H9 (cell line): ENCODE measurements around the gene S1PR4. TPM values are rescaled to one million over a fixed set of nuclear protein-coding genes. Genes with fewer than 3 reads are reported as not detected.

Experiments
- DNase-seq: peaks from one replicate; pipeline ENCODE4 v3.0.0-alpha.2; 2017
- H2AFZ ChIP-seq: one replicate; pipeline ENCODE4 v1.6.1; 2013; ENCODE audit warnings: mild to moderate bottlenecking, low read length, control low read depth, moderate library complexity
- H2AK5ac ChIP-seq: 2 replicates; pipeline ENCODE4 v1.6.1; 2013; ENCODE audit warnings: low read length, control low read depth, mixed read lengths; ENCODE audit not compliant: insufficient read length
- H2BK120ac ChIP-seq: one replicate; pipeline ENCODE4 v1.6.1; 2013; ENCODE audit warnings: low read depth, mild to moderate bottlenecking, low read length, control low read depth, inconsistent platforms; ENCODE audit not compliant: poor library complexity, severe bottlenecking
- H2BK12ac ChIP-seq: 2 replicates; pipeline ENCODE4 v1.6.1; 2013; ENCODE audit warnings: low read length, control low read depth, mixed read lengths, low read depth; ENCODE audit not compliant: insufficient read length
- H2BK15ac ChIP-seq: 2 replicates; pipeline ENCODE4 v1.6.1; 2013; ENCODE audit warnings: low read depth, low read length, control low read depth
- H2BK20ac ChIP-seq: one replicate; pipeline ENCODE4 v1.6.1; 2013; ENCODE audit warnings: low read depth, mild to moderate bottlenecking, low read length, control low read depth, inconsistent platforms; ENCODE audit not compliant: poor library complexity, severe bottlenecking
- H2BK5ac ChIP-seq: 2 replicates; pipeline ENCODE4 v1.6.1; 2013; ENCODE audit warnings: low read length, control low read depth, mixed read lengths; ENCODE audit not compliant: insufficient read length
- H3K14ac ChIP-seq: 2 replicates; pipeline ENCODE4 v1.6.1; 2013; ENCODE audit warnings: low read length, control low read depth; ENCODE audit not compliant: insufficient read depth
- H3K18ac ChIP-seq: 2 replicates; pipeline ENCODE4 v1.6.1; 2013; ENCODE audit warnings: low read depth, mild to moderate bottlenecking, mixed read lengths, low read length, control low read depth; ENCODE audit not compliant: insufficient read length
- H3K23ac ChIP-seq: 2 replicates; pipeline ENCODE4 v1.6.1; 2013; ENCODE audit warnings: low read length, control low read depth, mixed read lengths, low read depth; ENCODE audit not compliant: insufficient read length
- H3K23me2 ChIP-seq: 2 replicates; pipeline ENCODE4 v1.6.1; 2013; ENCODE audit warnings: low read depth, mild to moderate bottlenecking, mixed read lengths, low read length, control low read depth; ENCODE audit not compliant: insufficient read length, poor library complexity, severe bottlenecking
- H3K27ac ChIP-seq: 2 replicates; pipeline ENCODE4 v1.5.1; 2013; ENCODE audit warnings: low read length, control low read depth, mixed read lengths, low read depth; ENCODE audit not compliant: insufficient read length
- H3K27me3 ChIP-seq: 2 replicates; pipeline ENCODE4 v1.6.1; 2013; ENCODE audit warnings: low read length, control low read depth, inconsistent platforms; ENCODE audit not compliant: insufficient read depth
- H3K4ac ChIP-seq: 2 replicates; pipeline ENCODE4 v1.6.1; 2013; ENCODE audit warnings: low read depth, mild to moderate bottlenecking, control low read depth, inconsistent platforms, low read length, moderate library complexity
- H3K4me1 ChIP-seq: 2 replicates; pipeline ENCODE4 v1.6.1; 2013; ENCODE audit warnings: low read length, control low read depth, inconsistent platforms; ENCODE audit not compliant: insufficient read depth
- H3K4me2 ChIP-seq: 2 replicates; pipeline ENCODE4 v1.6.1; 2013; ENCODE audit warnings: low read length, control low read depth, mixed read lengths; ENCODE audit not compliant: insufficient read length, insufficient read depth
- H3K56ac ChIP-seq: 2 replicates; pipeline ENCODE4 v1.6.1; 2013; ENCODE audit warnings: low read depth, mild to moderate bottlenecking, mixed read lengths, low read length, control low read depth; ENCODE audit not compliant: insufficient read length
- H3K79me1 ChIP-seq: 2 replicates; pipeline ENCODE4 v1.6.1; 2013; ENCODE audit warnings: low read depth, mild to moderate bottlenecking, moderate library complexity, low read length, control low read depth, inconsistent platforms; ENCODE audit not compliant: insufficient read depth, poor library complexity, severe bottlenecking
- H3K79me2 ChIP-seq: 2 replicates; pipeline ENCODE4 v1.6.1; 2013; ENCODE audit warnings: low read length, control low read depth, inconsistent platforms; ENCODE audit not compliant: insufficient read depth
- H3K9ac ChIP-seq: 2 replicates; pipeline ENCODE4 v1.6.1; 2013; ENCODE audit warnings: low read length, control low read depth, mixed read lengths; ENCODE audit not compliant: insufficient read length; ENCODE audit errors: extremely low read depth
- H3K9me3 ChIP-seq: one replicate; pipeline ENCODE4 v1.6.1; 2013; ENCODE audit warnings: low read depth, low read length, inconsistent platforms; ENCODE audit not compliant: control insufficient read depth
- H3T11ph ChIP-seq: one replicate; pipeline ENCODE4 v1.6.1; 2013; ENCODE audit warnings: mild to moderate bottlenecking, low read length, control low read depth, inconsistent platforms
- H4K20me1 ChIP-seq: one replicate; pipeline ENCODE4 v1.6.1; 2013; ENCODE audit not compliant: control insufficient read depth, insufficient read length, insufficient read depth
- H4K5ac ChIP-seq: 2 replicates; pipeline ENCODE4 v1.6.1; 2013; ENCODE audit warnings: low read depth, mild to moderate bottlenecking, mixed read lengths, low read length, control low read depth; ENCODE audit not compliant: insufficient read length
- H4K8ac ChIP-seq: replicated peaks from 2 replicates; pipeline ENCODE4 v1.6.1; 2013; ENCODE audit warnings: low read length, control low read depth, mixed read lengths, low read depth; ENCODE audit not compliant: insufficient read length
- H4K91ac ChIP-seq: 2 replicates; pipeline ENCODE4 v1.6.1; 2013; ENCODE audit warnings: low read depth, mild to moderate bottlenecking, moderate library complexity, mixed read lengths, low read length, control low read depth; ENCODE audit not compliant: insufficient read length
- H3K27ac Mint-ChIP-seq, 3 experiments: 2 replicates in 2 of 3; 3 replicates in 1 of 3; pipeline ENCODE4 v1.8.0; 2020 to 2021; ENCODE audit warnings: mixed read lengths in 3 of 3, mild to moderate bottlenecking in 1 of 3, moderate library complexity in 1 of 3
- H3K27me3 Mint-ChIP-seq: 2 replicates; pipeline ENCODE4 v1.8.0; 2021; ENCODE audit warnings: low read depth, mild to moderate bottlenecking, moderate library complexity, mixed read lengths
- H3K36me3 Mint-ChIP-seq, 3 experiments: 2 replicates in 2 of 3; 3 replicates in 1 of 3; pipeline ENCODE4 v1.8.0; 2020 to 2021; ENCODE audit warnings: low read depth in 3 of 3, mixed read lengths in 3 of 3; ENCODE audit not compliant: insufficient read depth in 1 of 3
- H3K4me1 Mint-ChIP-seq, 2 experiments: 2 replicates each; pipeline ENCODE4 v1.8.0; 2020; ENCODE audit warnings: mixed read lengths in 2 of 2
- H3K4me3 Mint-ChIP-seq, 2 experiments: 2 replicates in 1 of 2; 3 replicates in 1 of 2; pipeline ENCODE4 v1.8.0; 2020 to 2021; ENCODE audit warnings: mild to moderate bottlenecking in 2 of 2, mixed read lengths in 2 of 2, moderate library complexity in 1 of 2
- H3K9me3 Mint-ChIP-seq, 2 experiments: 2 replicates in 1 of 2; 3 replicates in 1 of 2; pipeline ENCODE4 v1.8.0; 2020; ENCODE audit warnings: mild to moderate bottlenecking in 2 of 2, mixed read lengths in 2 of 2, moderate library complexity in 1 of 2
- WGBS: extraction: QIAGEN DNeasy Blood & Tissue Kit; methylation state at CpG from one replicate; pipeline ENCODE4 v1.1.7; 2013; ENCODE audit warnings: missing lambda C conversion rate, low lambda C conversion rate, mixed read lengths; ENCODE audit not compliant: insufficient read length; ENCODE audit errors: extremely low coverage; 5-methylcytosine and 5-hydroxymethylcytosine counted together
- total RNA-seq: library from RNA; stranded (reverse); gene quantifications from 2 replicates; pipeline ENCODE4 v1.2.1, GENCODE V29; 2021
- TF ChIP-seq, protein P1 (sequence below): fragments of 200-600 bp; sonication (generic); conservative IDR thresholded peaks from 3 replicates; pipeline ENCODE4 v1.8.0; 2021; ENCODE audit warnings: antibody characterized with exemption, mild to moderate bottlenecking

Gene S1PR4
- total RNA-seq, 1 experiment from 2014 or later: not detected

DNA sequence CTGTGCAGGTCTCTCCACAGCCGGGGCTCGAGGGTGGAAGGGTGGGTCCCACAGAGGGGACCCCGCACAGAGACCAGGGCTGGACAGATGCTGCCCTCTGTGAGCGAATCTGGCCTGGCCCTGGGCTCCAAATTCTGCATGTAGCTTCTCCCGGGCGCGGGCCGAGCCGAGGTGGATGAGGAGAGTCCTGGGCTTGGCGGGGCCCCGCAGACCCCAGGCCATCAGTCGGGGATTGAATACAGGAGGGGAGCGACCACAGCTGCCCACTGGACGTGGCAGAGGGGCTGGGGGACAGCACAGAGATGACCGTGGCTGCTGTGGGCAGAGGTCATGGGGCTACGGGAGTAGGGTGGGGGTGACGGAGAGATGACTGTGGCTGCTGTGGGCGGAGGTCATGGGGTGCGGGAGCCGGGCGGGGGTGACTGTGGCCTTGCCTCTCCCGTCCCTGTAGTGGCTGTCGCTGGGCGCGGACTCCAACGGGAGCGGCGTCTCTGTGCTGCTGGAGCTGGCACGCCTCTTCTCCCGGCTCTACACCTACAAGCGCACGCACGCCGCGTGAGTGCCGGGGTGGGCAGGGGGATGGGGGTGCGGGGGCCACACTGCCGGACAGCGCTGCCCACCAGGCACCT is 22.6 kb downstream of the S1PR4 start:
- Histone ChIP-seq H3K56ac (no peak overlapping the region), H3K9me3 (no peaks in the 10 kb centered on the region)

More for the DNA sequence above, 22.6 kb downstream of the S1PR4 start:
- H4K91ac ChIP-seq: no peak overlapping the region
- no peak overlapping the region for H3K4ac ChIP-seq
- no peak overlapping the region for H4K8ac ChIP-seq
- no peak overlapping the region for H3K4me3 Mint-ChIP-seq
- no peaks in the 10 kb centered on the region for H3K4me1 Mint-ChIP-seq
- no peak overlapping the region for H2BK20ac ChIP-seq
- H3K79me2 ChIP-seq: no peaks in the 10 kb centered on the region
- no peak overlapping the region for H2AK5ac ChIP-seq
- WGBS: no CpG with 5 or more reads among the region's 39 CpGs
- H3K36me3 Mint-ChIP-seq: peaks cover 2 to 24% (median 6%) of the 10 kb centered on the region in 3 experiments; a peak in 5 of 7 replicates
- no peak overlapping the region for H3K14ac ChIP-seq
- H3K4me2 ChIP-seq: no peak overlapping the region
- no peaks in the 10 kb centered on the region for H3K27me3 ChIP-seq
- H3K79me1 ChIP-seq: peaks cover 3% of the 10 kb centered on the region
- H2BK120ac ChIP-seq: no peak overlapping the region
- H4K5ac ChIP-seq: no peak overlapping the region
- H3K27ac ChIP-seq: no peak overlapping the region
- no peaks in the 10 kb centered on the region for H3K27me3 Mint-ChIP-seq
- H3K4me1 ChIP-seq: no peaks in the 10 kb centered on the region
- no peak overlapping the region for H3K9ac ChIP-seq
- no peak overlapping the region for H3T11ph ChIP-seq
- DNase-seq: no peak
- H2BK12ac ChIP-seq: no peak overlapping the region
- no peaks in the 10 kb centered on the region for H3K23me2 ChIP-seq
- H3K9me3 Mint-ChIP-seq: no peaks in the 10 kb centered on the region
- no peak overlapping the region for H3K23ac ChIP-seq
- TF ChIP-seq, protein P1, sequence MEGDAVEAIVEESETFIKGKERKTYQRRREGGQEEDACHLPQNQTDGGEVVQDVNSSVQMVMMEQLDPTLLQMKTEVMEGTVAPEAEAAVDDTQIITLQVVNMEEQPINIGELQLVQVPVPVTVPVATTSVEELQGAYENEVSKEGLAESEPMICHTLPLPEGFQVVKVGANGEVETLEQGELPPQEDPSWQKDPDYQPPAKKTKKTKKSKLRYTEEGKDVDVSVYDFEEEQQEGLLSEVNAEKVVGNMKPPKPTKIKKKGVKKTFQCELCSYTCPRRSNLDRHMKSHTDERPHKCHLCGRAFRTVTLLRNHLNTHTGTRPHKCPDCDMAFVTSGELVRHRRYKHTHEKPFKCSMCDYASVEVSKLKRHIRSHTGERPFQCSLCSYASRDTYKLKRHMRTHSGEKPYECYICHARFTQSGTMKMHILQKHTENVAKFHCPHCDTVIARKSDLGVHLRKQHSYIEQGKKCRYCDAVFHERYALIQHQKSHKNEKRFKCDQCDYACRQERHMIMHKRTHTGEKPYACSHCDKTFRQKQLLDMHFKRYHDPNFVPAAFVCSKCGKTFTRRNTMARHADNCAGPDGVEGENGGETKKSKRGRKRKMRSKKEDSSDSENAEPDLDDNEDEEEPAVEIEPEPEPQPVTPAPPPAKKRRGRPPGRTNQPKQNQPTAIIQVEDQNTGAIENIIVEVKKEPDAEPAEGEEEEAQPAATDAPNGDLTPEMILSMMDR: no peak
- H2AFZ ChIP-seq: no peak overlapping the region
- no peak overlapping the region for H3K18ac ChIP-seq
- no peak overlapping the region; a peak in 1 of 7 replicates for H3K27ac Mint-ChIP-seq
- no peak overlapping the region for H2BK15ac ChIP-seq
- H4K20me1 ChIP-seq: no peaks in the 10 kb centered on the region
- H2BK5ac ChIP-seq: no peak overlapping the region
